CD14-positive monocyte (primary cell): ENCODE data around the gene FSTL3. TPM values are rescaled to one million over a fixed set of nuclear protein-coding genes. Genes with fewer than 3 reads are reported as not detected.

ENCODE experiments used
- DNase-seq, 3 donors: peaks; one replicate each; pipeline ENCODE4 v3.0.0-alpha.2; 2011 to 2022
- H2AFZ ChIP-seq: 2 replicates; pipeline ENCODE4 v1.6.0; 2012; ENCODE audit warnings: mild to moderate bottlenecking, low read depth, low read length, inconsistent platforms; ENCODE audit not compliant: insufficient read depth, poor library complexity, severe bottlenecking
- H3K27ac ChIP-seq, 2 donors: 1 replicate in 1 of 2; 2 replicates in 1 of 2; pipeline ENCODE4 v1.5.1; 2012 to 2013; ENCODE audit warnings: low read length in 2 of 2, control low read depth in 1 of 2, inconsistent platforms in 1 of 2, low read depth in 1 of 2, mild to moderate bottlenecking in 1 of 2
- H3K27me3 ChIP-seq, 2 donors: one replicate each; pipeline versions ENCODE4 v1.6.0 to v1.6.1; 2011 to 2013; ENCODE audit warnings: low read length in 2 of 2; ENCODE audit not compliant: control insufficient read depth in 2 of 2, insufficient read depth in 2 of 2
- H3K36me3 ChIP-seq, 2 donors: replicated peaks in 1 of 2; 1 replicate in 1 of 2; 2 replicates in 1 of 2; pipeline versions ENCODE4 v1.5.1 to v1.6.1; 2012 to 2013; ENCODE audit warnings: low read length in 2 of 2, control low read depth in 1 of 2, inconsistent platforms in 1 of 2, mild to moderate bottlenecking in 1 of 2; ENCODE audit not compliant: insufficient read depth in 2 of 2, control insufficient read depth in 1 of 2
- H3K4me1 ChIP-seq, 2 donors: 1 replicate in 1 of 2; 2 replicates in 1 of 2; pipeline versions ENCODE4 v1.5.1 to v1.6.1; 2012 to 2013; ENCODE audit warnings: low read length in 2 of 2, control low read depth in 1 of 2, inconsistent platforms in 1 of 2, mild to moderate bottlenecking in 1 of 2, moderate library complexity in 1 of 2; ENCODE audit not compliant: insufficient read depth in 2 of 2, control insufficient read depth in 1 of 2
- H3K4me2 ChIP-seq: replicated peaks from 2 replicates; pipeline ENCODE3; 2012; ENCODE audit warnings: low read length, moderate library complexity, mild to moderate bottlenecking; ENCODE audit not compliant: poor library complexity, severe bottlenecking; ENCODE audit errors: extremely low read depth
- H3K4me3 ChIP-seq, 3 experiments: fragments of 200-600 bp in 1 of 3; sonication (generic) in 1 of 3; replicated peaks in 1 of 3; 1 replicate in 2 of 3; 2 replicates in 1 of 3; pipeline ENCODE4 v1.5.1; 2011 to 2013; ENCODE audit warnings: low read length in 3 of 3, mild to moderate bottlenecking in 3 of 3, control low read depth in 2 of 3, low read depth in 2 of 3, inconsistent platforms in 1 of 3, moderate library complexity in 1 of 3
- H3K79me2 ChIP-seq: 2 replicates; pipeline ENCODE4 v1.6.0; 2012; ENCODE audit warnings: mild to moderate bottlenecking, control low read depth, inconsistent platforms, low read length, moderate library complexity; ENCODE audit not compliant: insufficient read depth
- H3K9ac ChIP-seq: 2 replicates; pipeline ENCODE4 v1.6.0; 2017; ENCODE audit warnings: low read length, mild to moderate bottlenecking; ENCODE audit not compliant: insufficient read depth, poor library complexity, severe bottlenecking
- H3K9me3 ChIP-seq, 2 donors: replicated peaks in 1 of 2; 1 replicate in 1 of 2; 2 replicates in 1 of 2; pipeline versions ENCODE4 v1.5.1 to v1.6.1; 2012 to 2013; ENCODE audit warnings: low read length in 2 of 2, control low read depth in 1 of 2; ENCODE audit not compliant: control insufficient read depth in 1 of 2, insufficient read depth in 1 of 2
- H4K20me1 ChIP-seq: 2 replicates; pipeline ENCODE4 v1.6.0; 2012; ENCODE audit warnings: mild to moderate bottlenecking, low read length, control low read depth, moderate library complexity; ENCODE audit not compliant: insufficient read depth
- H3K27ac Mint-ChIP-seq, 7 donors: one replicate each; pipeline ENCODE4 v1.8.0; 2020; ENCODE audit warnings: mild to moderate bottlenecking in 7 of 7, mixed read lengths in 7 of 7, moderate library complexity in 6 of 7, inconsistent platforms in 2 of 7
- H3K27me3 Mint-ChIP-seq, 3 donors: one replicate each; pipeline ENCODE4 v1.8.0; 2021 to 2022; ENCODE audit warnings: low read depth in 3 of 3, mild to moderate bottlenecking in 3 of 3, mixed read lengths in 3 of 3, moderate library complexity in 3 of 3, inconsistent platforms in 1 of 3
- H3K36me3 Mint-ChIP-seq, 2 donors: one replicate each; pipeline ENCODE4 v1.8.0; 2020; ENCODE audit warnings: mixed read lengths in 2 of 2, inconsistent platforms in 1 of 2, mild to moderate bottlenecking in 1 of 2
- H3K4me1 Mint-ChIP-seq: one replicate; pipeline ENCODE4 v1.8.0; 2020; ENCODE audit warnings: mild to moderate bottlenecking, mixed read lengths
- H3K4me3 Mint-ChIP-seq, 2 donors: one replicate each; pipeline ENCODE4 v1.8.0; 2020; ENCODE audit warnings: mild to moderate bottlenecking in 2 of 2, mixed read lengths in 2 of 2, moderate library complexity in 1 of 2
- H3K9me3 Mint-ChIP-seq, 7 donors: one replicate each; pipeline ENCODE4 v1.8.0; 2020 to 2022; ENCODE audit warnings: mixed read lengths in 7 of 7, mild to moderate bottlenecking in 6 of 7, moderate library complexity in 6 of 7, inconsistent platforms in 2 of 7
- CTCF ChIP-seq: fragments of 200-600 bp; IDR thresholded peaks from one replicate; pipeline ENCODE4 v1.8.0; 2022; ENCODE audit warnings: antibody characterized with exemption, mild to moderate bottlenecking
- WGBS: methylation state at CpG from one replicate; pipeline ENCODE4 v1.1.5; 2013; ENCODE audit warnings: missing lambda C conversion rate; ENCODE audit not compliant: insufficient coverage; 5-methylcytosine and 5-hydroxymethylcytosine counted together
- intact Hi-C, 2 donors: fragments of 100-400 bp; cut with micrococcal nuclease; formaldehyde crosslinking; loops; one replicate each; pipeline versions ENCODE4 v1.15.0 to v1.15.1; 2023
- polyA plus RNA-seq, 3 donors: library from polyadenylated mRNA; depleted of rRNA in 1 of 3; unstranded in 2 of 3; stranded (reverse) in 1 of 3; fragments of 300-500 nt in 2 of 3; fragments of >200 nt in 1 of 3; fragmentation: Illumina TruSeq in 2 of 3; gene quantifications; 1 replicate in 2 of 3; 2 replicates in 1 of 3; pipeline ENCODE4 v1.2.3, GENCODE V29; 2012 to 2021

Gene FSTL3
- polyA plus RNA-seq, 3 donors = 2.5 to 42.1 (median 5.2) TPM

DNA sequence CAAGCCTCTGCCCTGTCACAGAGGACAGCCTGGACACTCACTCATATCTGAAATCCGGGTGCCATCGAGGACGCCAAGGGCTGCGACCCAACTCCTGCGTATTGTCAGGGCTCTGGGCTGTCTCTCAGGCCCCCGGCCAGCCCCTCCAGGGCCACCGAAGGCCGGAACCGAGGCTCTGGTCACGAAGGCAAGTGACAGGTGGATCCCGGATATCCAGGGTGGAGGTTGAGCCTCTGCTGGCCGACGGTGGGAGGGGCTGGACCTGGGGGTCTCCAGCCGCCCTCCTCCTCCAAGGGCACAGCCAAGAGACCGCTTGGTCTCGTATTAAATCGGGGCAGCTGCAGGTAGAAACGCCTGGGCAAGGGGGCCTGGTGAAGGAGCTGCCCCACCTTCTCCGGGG, 18.6 kb upstream of the FSTL3 start:
- no peak for TF ChIP-seq CTCF
- H3K36me3 Mint-ChIP-seq = peaks cover 19 to 54% of the 10 kb centered on the region in 2 donors
- peaks cover 24 to 35% of the 10 kb centered on the region in 2 donors for H3K4me1 ChIP-seq
- peaks cover 100% of the 10 kb centered on the region for H3K79me2 ChIP-seq
- no peak overlapping the region for H3K4me2 ChIP-seq
- DNase-seq = no peak
- H2AFZ ChIP-seq = no peak overlapping the region
- peaks cover 39 to 52% of the 10 kb centered on the region in 2 donors for H3K36me3 ChIP-seq
- 94% methylated on average over 19 of the region's 19 CpGs for WGBS
- H3K4me3 ChIP-seq = no peak overlapping the region
- no peak overlapping the region for H3K4me3 Mint-ChIP-seq
- intact Hi-C loops = no loop called here
- H3K9ac ChIP-seq = no peak overlapping the region
- no peaks in the 10 kb centered on the region for H3K9me3 ChIP-seq
- H3K27me3 Mint-ChIP-seq = no peaks in the 10 kb centered on the region
- no peaks in the 10 kb centered on the region for H3K9me3 Mint-ChIP-seq
- peak overlapping the region in 1 of 7 donors; percentile 15 for H3K27ac Mint-ChIP-seq
- H4K20me1 ChIP-seq = peaks cover 96% of the 10 kb centered on the region
- no peaks in the 10 kb centered on the region for H3K27me3 ChIP-seq
- H3K4me1 Mint-ChIP-seq = peaks cover 30% of the 10 kb centered on the region
- H3K27ac ChIP-seq = no peak overlapping the region

DNA sequence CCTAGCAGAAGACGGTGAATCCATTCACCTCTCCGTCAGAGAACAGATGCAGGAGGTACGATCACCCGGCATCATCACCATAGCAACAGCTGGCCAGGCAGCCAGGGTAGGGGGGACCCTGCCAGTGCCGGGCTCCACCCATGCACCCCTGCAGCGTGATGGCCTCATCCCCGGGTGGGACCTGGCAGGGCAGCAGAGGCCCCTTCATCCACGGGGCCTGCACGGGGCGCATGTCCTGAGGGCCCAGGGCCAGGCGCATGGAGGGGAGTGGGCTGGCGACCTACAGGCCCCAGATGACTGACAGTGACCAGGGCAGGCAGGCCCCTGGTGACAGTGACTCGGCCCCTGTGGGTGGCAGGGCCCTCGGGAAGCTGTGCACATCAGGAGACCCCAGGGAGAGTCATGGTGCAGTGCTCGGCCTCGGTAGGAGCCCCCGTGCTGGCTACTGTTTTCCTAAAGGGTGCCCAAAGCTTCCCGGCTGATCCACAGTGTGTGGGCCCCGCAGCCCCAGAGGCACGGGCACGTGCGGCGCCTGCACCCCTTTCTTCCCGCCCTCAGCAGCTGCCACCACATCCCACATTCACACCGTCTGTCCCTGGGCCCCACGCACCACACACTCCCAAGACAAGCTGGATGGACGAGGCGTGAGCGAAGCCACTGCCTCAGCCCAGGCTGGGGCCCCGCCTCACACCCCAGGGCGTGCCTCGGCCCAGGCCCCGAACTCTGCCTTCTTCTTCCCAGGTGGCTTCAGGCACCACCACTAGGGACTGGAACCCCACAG, 17.9 kb upstream of the FSTL3 start:
- H2AFZ ChIP-seq = no peak overlapping the region
- peaks cover 33 to 46% of the 10 kb centered on the region in 2 donors for H3K36me3 ChIP-seq
- H3K9me3 ChIP-seq = no peaks in the 10 kb centered on the region
- H3K4me1 Mint-ChIP-seq = peaks cover 30% of the 10 kb centered on the region
- no peak for DNase-seq
- peaks cover 17 to 50% of the 10 kb centered on the region in 2 donors for H3K36me3 Mint-ChIP-seq
- H3K9me3 Mint-ChIP-seq = no peaks in the 10 kb centered on the region
- H3K27ac Mint-ChIP-seq = peak overlapping the region in 2 of 7 donors; percentile 3 to 26
- H3K4me2 ChIP-seq = no peak overlapping the region
- no peak for TF ChIP-seq CTCF
- intact Hi-C loops = no loop called here
- H3K4me3 Mint-ChIP-seq = no peak overlapping the region
- 93% methylated on average over 31 of the region's 33 CpGs for WGBS
- peak overlapping the region in 1 of 2 donors; percentile 79 for H3K27ac ChIP-seq
- H3K9ac ChIP-seq = no peak overlapping the region
- H3K4me1 ChIP-seq = peaks cover 24 to 36% of the 10 kb centered on the region in 2 donors
- H3K4me3 ChIP-seq = no peak overlapping the region
- peaks cover 90% of the 10 kb centered on the region for H4K20me1 ChIP-seq
- H3K27me3 ChIP-seq = no peaks in the 10 kb centered on the region
- H3K79me2 ChIP-seq = peaks cover 97% of the 10 kb centered on the region
- H3K27me3 Mint-ChIP-seq = no peaks in the 10 kb centered on the region
